ENCODE data around the gene PTGS2.
"Not testable (repeated sequence)": the region's sequence is repeated elsewhere in the genome, so short reads cannot be mapped to it uniquely, and the experiment has no call there.

PTGS2 gene

GRCh38 chr1:186658999-186659398 lies 21.2 kb downstream of the PTGS2 start:
- H3K4me3 Mint-ChIP-seq = no peak overlapping the region
- no peaks in the 10 kb centered on the region for H3K36me3 Mint-ChIP-seq (ENCODE audit: insufficient read depth)
- H3K27me3 Mint-ChIP-seq = no peaks in the 10 kb centered on the region
- H3K4me1 Mint-ChIP-seq = no peaks in the 10 kb centered on the region
- H3K27ac Mint-ChIP-seq (ENCODE audit: low read depth) = no peak overlapping the region
- peaks cover 6% of the 10 kb centered on the region for H3K9me3 Mint-ChIP-seq
- no peak for DNase-seq (ENCODE audit: low spot score in 2 of 2)
- ATAC-seq (replicated peaks; ENCODE audit: extremely low read depth, poor library complexity, severe bottlenecking) = no peak

- no peak overlapping the region for H3K4me3 Mint-ChIP-seq
- no peak for ATAC-seq (replicated peaks; ENCODE audit: extremely low read depth, poor library complexity, severe bottlenecking)
- no peaks in the 10 kb centered on the region for H3K27me3 Mint-ChIP-seq
- peaks cover 6% of the 10 kb centered on the region for H3K9me3 Mint-ChIP-seq
- no peaks in the 10 kb centered on the region for H3K4me1 Mint-ChIP-seq
- no peaks in the 10 kb centered on the region for H3K36me3 Mint-ChIP-seq (ENCODE audit: insufficient read depth)
- DNase-seq (ENCODE audit: low spot score in 2 of 2) = no peak
- H3K27ac Mint-ChIP-seq (ENCODE audit: low read depth) = no peak overlapping the region
Measured at GRCh38 chr1:186657481-186657880, 22.7 kb downstream of the PTGS2 start.

- no peak for ATAC-seq (replicated peaks; ENCODE audit: extremely low read depth, poor library complexity, severe bottlenecking)
- no peak for DNase-seq (ENCODE audit: low spot score in 2 of 2)
- H3K4me3 Mint-ChIP-seq = no peak overlapping the region
- no peaks in the 10 kb centered on the region for H3K27me3 Mint-ChIP-seq
- H3K4me1 Mint-ChIP-seq = no peaks in the 10 kb centered on the region
- H3K36me3 Mint-ChIP-seq (ENCODE audit: insufficient read depth) = no peaks in the 10 kb centered on the region
- H3K27ac Mint-ChIP-seq (ENCODE audit: low read depth) = no peak overlapping the region
- H3K9me3 Mint-ChIP-seq = peaks cover 6% of the 10 kb centered on the region
Measured at GRCh38 chr1:186655876-186656275, 24.3 kb downstream of the PTGS2 start.

GRCh38 chr1:186654741-186655140 lies 25.5 kb downstream of the PTGS2 start:
- Mint-ChIP-seq H3K9me3 (peaks cover 6% of the 10 kb centered on the region), H3K36me3 (ENCODE audit: insufficient read depth) (no peaks in the 10 kb centered on the region), H3K27me3 (no peaks in the 10 kb centered on the region), H3K27ac (ENCODE audit: low read depth) (no peak overlapping the region), H3K4me1 (no peaks in the 10 kb centered on the region), H3K4me3 (no peak overlapping the region)
- DNase-seq (ENCODE audit: low spot score in 2 of 2) (no peak), ATAC-seq (replicated peaks; ENCODE audit: extremely low read depth, poor library complexity, severe bottlenecking) (no peak)

GRCh38 chr1:186653312-186653711 lies 26.9 kb downstream of the PTGS2 start:
- no peaks in the 10 kb centered on the region for H3K27me3 Mint-ChIP-seq
- H3K4me1 Mint-ChIP-seq = no peaks in the 10 kb centered on the region
- no peak for ATAC-seq (replicated peaks; ENCODE audit: extremely low read depth, poor library complexity, severe bottlenecking)
- no peak overlapping the region for H3K27ac Mint-ChIP-seq (ENCODE audit: low read depth)
- no peak overlapping the region for H3K4me3 Mint-ChIP-seq
- H3K9me3 Mint-ChIP-seq = peaks cover 6% of the 10 kb centered on the region
- no peak for DNase-seq (ENCODE audit: low spot score in 2 of 2)
- H3K36me3 Mint-ChIP-seq (ENCODE audit: insufficient read depth) = no peaks in the 10 kb centered on the region

- Mint-ChIP-seq H3K4me3 (no peak overlapping the region), H3K27ac (ENCODE audit: low read depth) (no peak overlapping the region), H3K4me1 (no peaks in the 10 kb centered on the region), H3K9me3 (peaks cover 5% of the 10 kb centered on the region), H3K27me3 (no peaks in the 10 kb centered on the region), H3K36me3 (ENCODE audit: insufficient read depth) (no peaks in the 10 kb centered on the region)
- DNase-seq (ENCODE audit: low spot score in 2 of 2) = no peak
- ATAC-seq (replicated peaks; ENCODE audit: extremely low read depth, poor library complexity, severe bottlenecking) = no peak
Measured at GRCh38 chr1:186648613-186649012, 31.6 kb downstream of the PTGS2 start.

GRCh38 chr1:186647985-186648384 lies 32.2 kb downstream of the PTGS2 start:
- H3K27me3 Mint-ChIP-seq; ATAC-seq (replicated peaks; ENCODE audit: extremely low read depth, poor library complexity, severe bottlenecking); H3K4me1 Mint-ChIP-seq; H3K9me3 Mint-ChIP-seq; H3K36me3 Mint-ChIP-seq (ENCODE audit: insufficient read depth); H3K4me3 Mint-ChIP-seq; H3K27ac Mint-ChIP-seq (ENCODE audit: low read depth); DNase-seq (ENCODE audit: low spot score in 2 of 2): not testable (repeated sequence)

- no peaks in the 10 kb centered on the region for H3K9me3 Mint-ChIP-seq
- no peak overlapping the region for H3K27ac Mint-ChIP-seq (ENCODE audit: low read depth)
- DNase-seq (ENCODE audit: low spot score in 2 of 2) (no peak), ATAC-seq (replicated peaks; ENCODE audit: extremely low read depth, poor library complexity, severe bottlenecking) (no peak)
- no peak overlapping the region for H3K4me3 Mint-ChIP-seq
- no peaks in the 10 kb centered on the region for H3K27me3 Mint-ChIP-seq
- no peaks in the 10 kb centered on the region for H3K4me1 Mint-ChIP-seq
- H3K36me3 Mint-ChIP-seq (ENCODE audit: insufficient read depth) = no peaks in the 10 kb centered on the region
Measured at GRCh38 chr1:186643614-186644013, 36.6 kb downstream of the PTGS2 start.

- H3K27me3 Mint-ChIP-seq = peaks cover 10% of the 10 kb centered on the region
- not testable (repeated sequence) for H3K36me3 Mint-ChIP-seq (ENCODE audit: insufficient read depth); H3K9me3 Mint-ChIP-seq; DNase-seq (ENCODE audit: low spot score in 2 of 2); H3K4me3 Mint-ChIP-seq; H3K27ac Mint-ChIP-seq (ENCODE audit: low read depth); ATAC-seq (replicated peaks; ENCODE audit: extremely low read depth, poor library complexity, severe bottlenecking); H3K4me1 Mint-ChIP-seq
Measured at GRCh38 chr1:186637567-186637966, 42.7 kb downstream of the PTGS2 start.

GRCh38 chr1:186636786-186637185 lies 43.4 kb downstream of the PTGS2 start:
- no peaks in the 10 kb centered on the region for H3K36me3 Mint-ChIP-seq (ENCODE audit: insufficient read depth)
- H3K27ac Mint-ChIP-seq (ENCODE audit: low read depth) = no peak overlapping the region
- H3K27me3 Mint-ChIP-seq = peaks cover 10% of the 10 kb centered on the region
- H3K4me1 Mint-ChIP-seq = no peaks in the 10 kb centered on the region
- ATAC-seq (replicated peaks; ENCODE audit: extremely low read depth, poor library complexity, severe bottlenecking) (no peak), DNase-seq (ENCODE audit: low spot score in 2 of 2) (no peak)
- peaks cover 6% of the 10 kb centered on the region for H3K9me3 Mint-ChIP-seq
- H3K4me3 Mint-ChIP-seq = no peak overlapping the region

GRCh38 chr1:186634511-186634910 lies 45.7 kb downstream of the PTGS2 start:
- DNase-seq (ENCODE audit: low spot score in 2 of 2) (no peak), ATAC-seq (replicated peaks; ENCODE audit: extremely low read depth, poor library complexity, severe bottlenecking) (no peak)
- Mint-ChIP-seq H3K27ac (ENCODE audit: low read depth) (no peak overlapping the region), H3K36me3 (ENCODE audit: insufficient read depth) (no peaks in the 10 kb centered on the region), H3K4me3 (no peak overlapping the region), H3K9me3 (peaks cover 6% of the 10 kb centered on the region), H3K27me3 (peaks cover 10% of the 10 kb centered on the region), H3K4me1 (no peaks in the 10 kb centered on the region)

- H3K27me3 Mint-ChIP-seq = peaks cover 10% of the 10 kb centered on the region
- no peak overlapping the region for H3K4me3 Mint-ChIP-seq
- no peak for DNase-seq (ENCODE audit: low spot score in 2 of 2)
- H3K9me3 Mint-ChIP-seq = peaks cover 6% of the 10 kb centered on the region
- no peaks in the 10 kb centered on the region for H3K4me1 Mint-ChIP-seq
- no peak for ATAC-seq (replicated peaks; ENCODE audit: extremely low read depth, poor library complexity, severe bottlenecking)
- H3K36me3 Mint-ChIP-seq (ENCODE audit: insufficient read depth) = no peaks in the 10 kb centered on the region
- no peak overlapping the region for H3K27ac Mint-ChIP-seq (ENCODE audit: low read depth)
Measured at GRCh38 chr1:186633116-186633515, 47.1 kb downstream of the PTGS2 start.

- DNase-seq (ENCODE audit: low spot score in 2 of 2) (no peak), ATAC-seq (replicated peaks; ENCODE audit: extremely low read depth, poor library complexity, severe bottlenecking) (no peak)
- H3K27ac Mint-ChIP-seq (ENCODE audit: low read depth) = no peak overlapping the region
- no peaks in the 10 kb centered on the region for H3K27me3 Mint-ChIP-seq
- H3K9me3 Mint-ChIP-seq = no peaks in the 10 kb centered on the region
- H3K4me3 Mint-ChIP-seq = no peak overlapping the region
- H3K36me3 Mint-ChIP-seq (ENCODE audit: insufficient read depth) = no peaks in the 10 kb centered on the region
- no peaks in the 10 kb centered on the region for H3K4me1 Mint-ChIP-seq
Measured at GRCh38 chr1:186629341-186629740, 50.9 kb downstream of the PTGS2 start.

- DNase-seq (ENCODE audit: low spot score in 2 of 2) (no peak), ATAC-seq (replicated peaks; ENCODE audit: extremely low read depth, poor library complexity, severe bottlenecking) (no peak)
- no peak overlapping the region for H3K4me3 Mint-ChIP-seq
- H3K36me3 Mint-ChIP-seq (ENCODE audit: insufficient read depth) = no peaks in the 10 kb centered on the region
- H3K27me3 Mint-ChIP-seq = no peaks in the 10 kb centered on the region
- no peaks in the 10 kb centered on the region for H3K4me1 Mint-ChIP-seq
- no peak overlapping the region for H3K27ac Mint-ChIP-seq (ENCODE audit: low read depth)
- no peaks in the 10 kb centered on the region for H3K9me3 Mint-ChIP-seq
Measured at GRCh38 chr1:186628910-186629309, 51.3 kb downstream of the PTGS2 start.

All from central memory CD8-positive, alpha-beta T cell (primary cell).